Type B pancreatic cell (in vitro differentiated cells): ENCODE measurements around the gene KIF1C. TPM values are rescaled to one million over a fixed set of nuclear protein-coding genes. Genes with fewer than 3 reads are reported as not detected.

Experiments used
- DNase-seq: peaks from one replicate; pipeline ENCODE4 v3.0.0; 2021; ENCODE audit warnings: mixed read lengths; ENCODE audit not compliant: unreplicated experiment; ENCODE audit errors: extremely low spot score
- H3K27ac Mint-ChIP-seq: 2 replicates; pipeline ENCODE4 v1.8.0; 2021; ENCODE audit warnings: mild to moderate bottlenecking, mixed read lengths
- H3K27me3 Mint-ChIP-seq: 2 replicates; pipeline ENCODE4 v1.8.0; 2021; ENCODE audit warnings: mixed read lengths
- H3K36me3 Mint-ChIP-seq: 2 replicates; pipeline ENCODE4 v1.8.0; 2021; ENCODE audit warnings: mixed read lengths
- H3K4me1 Mint-ChIP-seq: one replicate; pipeline ENCODE4 v1.8.0; 2021; ENCODE audit warnings: mixed read lengths; ENCODE audit not compliant: unreplicated experiment
- H3K4me3 Mint-ChIP-seq: 2 replicates; pipeline ENCODE4 v1.8.0; 2021; ENCODE audit warnings: mild to moderate bottlenecking, mixed read lengths
- H3K9me3 Mint-ChIP-seq: 2 replicates; pipeline ENCODE4 v1.8.0; 2021; ENCODE audit warnings: mixed read lengths
- total RNA-seq: library from RNA; stranded (reverse); gene quantifications from 2 replicates; pipeline ENCODE4 v1.2.1, GENCODE V29; 2021; ENCODE audit warnings: low replicate concordance
- TF ChIP-seq, protein P1 (sequence below): fragments of 200-600 bp; sonication (generic); conservative IDR thresholded peaks from 2 replicates; pipeline ENCODE4 v1.5.0; 2021; ENCODE audit warnings: antibody characterized with exemption, mild to moderate bottlenecking

Gene KIF1C
- total RNA-seq, 1 donor from 2014 or later: 102 TPM

- no peak overlapping the region for H3K4me3 Mint-ChIP-seq
- H3K9me3 Mint-ChIP-seq: no peaks in the 10 kb centered on the region
- peaks cover 18% of the 10 kb centered on the region for H3K36me3 Mint-ChIP-seq
- no peak for DNase-seq
- H3K4me1 Mint-ChIP-seq: no peaks in the 10 kb centered on the region
- H3K27ac Mint-ChIP-seq: no peak overlapping the region
- H3K27me3 Mint-ChIP-seq: no peaks in the 10 kb centered on the region
- TF ChIP-seq, protein P1, sequence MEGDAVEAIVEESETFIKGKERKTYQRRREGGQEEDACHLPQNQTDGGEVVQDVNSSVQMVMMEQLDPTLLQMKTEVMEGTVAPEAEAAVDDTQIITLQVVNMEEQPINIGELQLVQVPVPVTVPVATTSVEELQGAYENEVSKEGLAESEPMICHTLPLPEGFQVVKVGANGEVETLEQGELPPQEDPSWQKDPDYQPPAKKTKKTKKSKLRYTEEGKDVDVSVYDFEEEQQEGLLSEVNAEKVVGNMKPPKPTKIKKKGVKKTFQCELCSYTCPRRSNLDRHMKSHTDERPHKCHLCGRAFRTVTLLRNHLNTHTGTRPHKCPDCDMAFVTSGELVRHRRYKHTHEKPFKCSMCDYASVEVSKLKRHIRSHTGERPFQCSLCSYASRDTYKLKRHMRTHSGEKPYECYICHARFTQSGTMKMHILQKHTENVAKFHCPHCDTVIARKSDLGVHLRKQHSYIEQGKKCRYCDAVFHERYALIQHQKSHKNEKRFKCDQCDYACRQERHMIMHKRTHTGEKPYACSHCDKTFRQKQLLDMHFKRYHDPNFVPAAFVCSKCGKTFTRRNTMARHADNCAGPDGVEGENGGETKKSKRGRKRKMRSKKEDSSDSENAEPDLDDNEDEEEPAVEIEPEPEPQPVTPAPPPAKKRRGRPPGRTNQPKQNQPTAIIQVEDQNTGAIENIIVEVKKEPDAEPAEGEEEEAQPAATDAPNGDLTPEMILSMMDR: no peak
Observed at GRCh38 chr17:5019475-5019956, 21.8 kb downstream of the KIF1C start.

DNA sequence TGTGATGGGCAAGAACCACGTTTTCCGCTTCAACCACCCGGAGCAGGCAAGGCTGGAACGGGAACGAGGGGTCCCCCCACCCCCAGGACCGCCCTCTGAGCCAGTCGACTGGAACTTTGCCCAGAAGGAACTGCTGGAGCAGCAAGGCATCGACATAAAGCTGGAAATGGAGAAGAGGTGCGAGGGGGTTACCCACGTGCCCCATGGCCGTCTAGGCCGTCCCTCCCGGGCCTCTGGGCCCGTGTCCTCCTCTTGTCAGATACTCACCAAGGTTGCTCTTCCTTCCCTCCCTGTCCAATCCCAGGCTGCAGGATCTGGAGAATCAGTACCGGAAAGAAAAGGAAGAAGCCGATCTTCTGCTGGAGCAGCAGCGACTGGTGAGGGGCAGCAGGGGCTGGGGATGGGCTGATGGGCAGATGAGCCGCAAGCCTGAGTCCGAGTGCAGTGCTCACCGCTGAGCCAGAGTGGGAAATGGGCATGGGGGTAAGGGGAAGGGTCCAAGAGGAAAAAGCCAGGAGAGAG, 22.8 kb downstream of the KIF1C start:
- Mint-ChIP-seq H3K36me3 (peaks cover 20% of the 10 kb centered on the region), H3K4me1 (no peaks in the 10 kb centered on the region), H3K9me3 (no peaks in the 10 kb centered on the region), H3K27me3 (no peaks in the 10 kb centered on the region), H3K4me3 (no peak overlapping the region), H3K27ac (no peak overlapping the region)
- TF ChIP-seq, protein P1: no peak
- DNase-seq: no peak

DNA sequence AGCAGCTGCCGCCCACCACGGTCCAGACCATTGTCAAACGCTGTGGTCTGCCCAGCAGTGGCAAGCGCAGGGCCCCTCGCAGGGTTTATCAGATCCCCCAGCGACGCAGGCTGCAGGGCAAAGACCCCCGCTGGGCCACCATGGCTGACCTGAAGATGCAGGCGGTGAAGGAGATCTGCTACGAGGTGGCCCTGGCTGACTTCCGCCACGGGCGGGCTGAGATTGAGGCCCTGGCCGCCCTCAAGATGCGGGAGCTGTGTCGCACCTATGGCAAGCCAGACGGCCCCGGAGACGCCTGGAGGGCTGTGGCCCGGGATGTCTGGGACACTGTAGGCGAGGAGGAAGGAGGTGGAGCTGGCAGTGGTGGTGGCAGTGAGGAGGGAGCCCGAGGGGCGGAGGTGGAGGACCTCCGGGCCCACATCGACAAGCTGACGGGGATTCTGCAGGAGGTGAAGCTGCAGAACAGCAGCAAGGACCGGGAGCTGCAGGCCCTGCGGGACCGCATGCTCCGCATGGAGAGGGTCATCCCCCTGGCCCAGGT, 24.5 kb downstream of the KIF1C start:
- H3K27ac Mint-ChIP-seq: no peak overlapping the region
- H3K27me3 Mint-ChIP-seq: no peaks in the 10 kb centered on the region
- H3K4me1 Mint-ChIP-seq: no peaks in the 10 kb centered on the region
- no peaks in the 10 kb centered on the region for H3K9me3 Mint-ChIP-seq
- H3K4me3 Mint-ChIP-seq: no peak overlapping the region
- peaks cover 20% of the 10 kb centered on the region for H3K36me3 Mint-ChIP-seq
- TF ChIP-seq, protein P1: no peak
- no peak for DNase-seq

DNA sequence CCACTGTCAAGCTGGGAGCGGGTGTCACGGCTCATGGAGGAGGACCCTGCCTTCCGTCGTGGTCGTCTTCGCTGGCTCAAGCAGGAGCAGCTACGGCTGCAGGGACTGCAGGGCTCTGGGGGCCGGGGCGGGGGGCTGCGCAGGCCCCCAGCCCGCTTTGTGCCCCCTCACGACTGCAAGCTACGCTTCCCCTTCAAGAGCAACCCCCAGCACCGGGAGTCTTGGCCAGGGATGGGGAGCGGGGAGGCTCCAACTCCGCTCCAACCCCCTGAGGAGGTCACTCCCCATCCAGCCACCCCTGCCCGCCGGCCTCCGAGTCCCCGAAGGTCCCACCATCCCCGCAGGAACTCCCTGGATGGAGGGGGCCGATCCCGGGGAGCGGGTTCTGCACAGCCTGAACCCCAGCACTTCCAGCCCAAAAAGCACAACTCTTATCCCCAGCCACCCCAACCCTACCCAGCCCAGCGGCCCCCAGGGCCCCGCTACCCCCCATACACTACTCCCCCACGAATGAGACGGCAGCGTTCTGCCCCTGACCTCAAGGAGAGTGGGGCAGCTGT, 25.9 kb downstream of the KIF1C start:
- Mint-ChIP-seq H3K4me1 (no peaks in the 10 kb centered on the region), H3K36me3 (peaks cover 20% of the 10 kb centered on the region), H3K4me3 (no peak overlapping the region), H3K9me3 (no peaks in the 10 kb centered on the region), H3K27ac (no peak overlapping the region), H3K27me3 (no peaks in the 10 kb centered on the region)
- DNase-seq: no peak
- TF ChIP-seq, protein P1: no peak

DNA sequence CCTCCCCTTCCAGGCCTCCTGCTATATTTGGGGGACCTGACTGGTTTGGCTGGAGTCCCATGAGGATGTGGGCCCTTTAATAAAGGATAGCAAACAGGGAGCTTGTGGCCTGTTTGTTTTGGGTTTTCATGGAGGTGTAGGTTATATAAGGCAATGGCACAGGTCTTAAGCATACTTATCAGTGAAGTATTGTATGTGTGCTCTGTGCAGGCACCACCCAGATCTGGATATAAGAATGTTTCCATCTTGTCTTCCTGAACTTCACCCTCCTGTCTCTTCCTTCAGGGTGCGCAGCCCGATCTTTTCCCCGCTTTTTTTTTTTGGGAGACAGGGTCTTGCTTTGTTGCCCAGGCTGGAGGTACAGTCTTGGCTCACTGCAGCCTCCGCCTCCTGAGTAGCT, 26.9 kb downstream of the KIF1C start:
- H3K9me3 Mint-ChIP-seq: no peaks in the 10 kb centered on the region
- H3K36me3 Mint-ChIP-seq: peaks cover 16% of the 10 kb centered on the region
- peaks cover 4% of the 10 kb centered on the region for H3K27me3 Mint-ChIP-seq
- no peaks in the 10 kb centered on the region for H3K4me1 Mint-ChIP-seq
- TF ChIP-seq, protein P1: no peak
- H3K27ac Mint-ChIP-seq: no peak overlapping the region
- H3K4me3 Mint-ChIP-seq: no peak overlapping the region
- DNase-seq: no peak
